Measurements from ENCODE around the gene CLIP2. TPM values are rescaled to one million over a fixed set of nuclear protein-coding genes. Genes with fewer than 3 reads are reported as not detected.
"Not testable (repeated sequence)": the region's sequence is repeated elsewhere in the genome, so short reads cannot be mapped to it uniquely, and the experiment has no call there.

The CLIP2 gene
- polyA plus RNA-seq, 1 donor from 2014 or later, result 25.7 TPM

DNA sequence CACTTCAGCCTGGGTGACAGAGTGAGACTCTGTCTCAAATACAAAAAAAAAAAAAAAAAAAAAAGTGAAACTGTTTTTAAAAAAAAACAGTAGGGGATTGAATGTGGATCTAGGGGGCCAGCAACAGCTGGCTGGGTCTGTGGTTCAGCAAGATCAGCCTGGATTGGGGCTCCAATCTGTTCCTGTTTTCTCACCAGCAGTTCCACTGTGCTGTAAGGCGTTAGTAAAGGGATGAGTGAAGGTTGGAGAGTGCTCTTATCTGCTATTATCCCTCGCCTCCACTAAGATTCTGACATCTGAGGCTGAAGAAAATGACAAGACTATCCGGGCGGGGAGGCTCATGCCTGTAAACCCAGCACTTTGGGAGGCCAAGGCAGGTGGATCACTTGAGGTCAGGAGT is 122.8 kb downstream of the CLIP2 start:
- no peak overlapping the region for H3K4me2 ChIP-seq (ENCODE audit: low read length)
- H3K9ac ChIP-seq (ENCODE audit: low read length), result no peak overlapping the region
- no peaks in the 10 kb centered on the region for H3K79me2 ChIP-seq (replicated peaks; ENCODE audit: insufficient read depth, low read length)
- H2AFZ ChIP-seq (ENCODE audit: low read depth, low read length), result no peak overlapping the region
- no peaks in the 10 kb centered on the region for H3K9me3 ChIP-seq (ENCODE audit: low read length)
- no peaks in the 10 kb centered on the region for H3K9me2 ChIP-seq (ENCODE audit: insufficient read depth, low read length)
- no peak overlapping the region for H3K27ac ChIP-seq (ENCODE audit: low read length)
- H3K27me3 ChIP-seq (ENCODE audit: insufficient read depth, low read depth, low read length), result no peaks in the 10 kb centered on the region
- H4K20me1 ChIP-seq (ENCODE audit: insufficient read depth), result no peaks in the 10 kb centered on the region
- TF ChIP-seq REST (IDR thresholded peaks at IDR 0.05; ENCODE audit: borderline replicate concordance) (no peak), POLR2AphosphoS5 (IDR thresholded peaks at IDR 0.05) (no peak), EZH2 (IDR thresholded peaks at IDR 0.05; ENCODE audit: borderline replicate concordance, insufficient read depth, low read length, poor library complexity, severe bottlenecking) (no peak), EP300 (conservative IDR thresholded peaks at IDR 0.05; ENCODE audit: poor library complexity, severe bottlenecking) (no peak), MXI1 (conservative IDR thresholded peaks at IDR 0.05; ENCODE audit: poor library complexity, severe bottlenecking) (no peak), RAD21 (conservative IDR thresholded peaks at IDR 0.05) (no peak), SMC3 (conservative IDR thresholded peaks at IDR 0.05; ENCODE audit: poor library complexity) (no peak), TAF1 (IDR thresholded peaks at IDR 0.05; ENCODE audit: low read depth) (no peak), CTCF (IDR thresholded peaks at IDR 0.05; ENCODE audit: poor library complexity, severe bottlenecking) (no peak)
- H3K4me3 ChIP-seq (ENCODE audit: low read length), result no peak overlapping the region
- no peaks in the 10 kb centered on the region for H3K36me3 ChIP-seq (ENCODE audit: insufficient read depth, low read length)
- no peaks in the 10 kb centered on the region for H3F3A ChIP-seq (ENCODE audit: insufficient read depth, low read length, poor library complexity, severe bottlenecking)

DNA sequence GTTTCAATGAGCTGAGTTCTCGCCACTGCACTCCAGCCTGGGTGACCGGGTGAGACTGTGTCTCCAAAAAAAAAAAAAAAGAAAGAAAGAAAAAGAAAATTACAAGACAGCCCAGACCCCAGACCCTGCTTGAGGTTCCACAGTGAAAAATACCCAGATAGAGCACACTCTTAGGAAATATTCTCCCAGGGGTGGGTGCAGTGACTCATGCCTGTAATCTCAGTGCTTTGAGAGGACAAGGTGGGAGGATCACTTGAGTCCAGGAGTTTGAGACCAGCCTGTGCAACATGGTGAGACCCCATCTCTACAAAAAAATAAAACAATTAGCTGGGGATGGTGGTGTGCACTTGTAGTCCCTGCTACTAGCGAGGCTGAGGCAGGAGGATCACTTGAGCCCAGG is 123.4 kb downstream of the CLIP2 start:
- Histone ChIP-seq H3K27me3 (ENCODE audit: insufficient read depth, low read depth, low read length) (no peaks in the 10 kb centered on the region), H3F3A (ENCODE audit: insufficient read depth, low read length, poor library complexity, severe bottlenecking) (no peaks in the 10 kb centered on the region), H4K20me1 (ENCODE audit: insufficient read depth) (no peaks in the 10 kb centered on the region), H3K4me3 (ENCODE audit: low read length) (no peak overlapping the region), H3K27ac (ENCODE audit: low read length) (no peak overlapping the region), H3K36me3 (ENCODE audit: insufficient read depth, low read length) (no peaks in the 10 kb centered on the region), H3K79me2 (replicated peaks; ENCODE audit: insufficient read depth, low read length) (no peaks in the 10 kb centered on the region), H2AFZ (ENCODE audit: low read depth, low read length) (no peak overlapping the region), H3K9ac (ENCODE audit: low read length) (no peak overlapping the region), H3K4me2 (ENCODE audit: low read length) (no peak overlapping the region), H3K9me2 (ENCODE audit: insufficient read depth, low read length) (no peaks in the 10 kb centered on the region), H3K9me3 (ENCODE audit: low read length) (no peaks in the 10 kb centered on the region)
- TF ChIP-seq EP300 (conservative IDR thresholded peaks at IDR 0.05; ENCODE audit: poor library complexity, severe bottlenecking) (no peak), SMC3 (conservative IDR thresholded peaks at IDR 0.05; ENCODE audit: poor library complexity) (no peak), TAF1 (IDR thresholded peaks at IDR 0.05; ENCODE audit: low read depth) (no peak), EZH2 (IDR thresholded peaks at IDR 0.05; ENCODE audit: borderline replicate concordance, insufficient read depth, low read length, poor library complexity, severe bottlenecking) (no peak), POLR2AphosphoS5 (IDR thresholded peaks at IDR 0.05) (no peak), RAD21 (conservative IDR thresholded peaks at IDR 0.05) (no peak), REST (IDR thresholded peaks at IDR 0.05; ENCODE audit: borderline replicate concordance) (no peak), CTCF (IDR thresholded peaks at IDR 0.05; ENCODE audit: poor library complexity, severe bottlenecking) (no peak), MXI1 (conservative IDR thresholded peaks at IDR 0.05; ENCODE audit: poor library complexity, severe bottlenecking) (no peak)

- not testable (repeated sequence) for H2AFZ ChIP-seq (ENCODE audit: low read depth, low read length); H3K9me3 ChIP-seq (ENCODE audit: low read length); H3K9me2 ChIP-seq (ENCODE audit: insufficient read depth, low read length); H3K36me3 ChIP-seq (ENCODE audit: insufficient read depth, low read length); H3K27ac ChIP-seq (ENCODE audit: low read length); H3K27me3 ChIP-seq (ENCODE audit: insufficient read depth, low read depth, low read length); H3F3A ChIP-seq (ENCODE audit: insufficient read depth, low read length, poor library complexity, severe bottlenecking); H3K4me3 ChIP-seq (ENCODE audit: low read length); H3K79me2 ChIP-seq (replicated peaks; ENCODE audit: insufficient read depth, low read length); H4K20me1 ChIP-seq (ENCODE audit: insufficient read depth); H3K4me2 ChIP-seq (ENCODE audit: low read length); H3K9ac ChIP-seq (ENCODE audit: low read length)
Measured at GRCh38 chr7:74414595-74415333, 125.6 kb downstream of the CLIP2 start.

All from neural cell (in vitro differentiated cells).